ENCODE results near the gene WDTC1. TPM values are rescaled to one million over a fixed set of nuclear protein-coding genes. Genes with fewer than 3 reads are reported as not detected.

WDTC1 gene
- total RNA-seq, 5 donors from 2014 or later (not counting 1 experiment from before 2014, with no cell fraction given): 39.4 to 55.9 (median 50.7) TPM

- POLR2A ChIA-PET: interaction anchor here in 1 of 2 donors (0.7 kb wide), 1 partner anchor 8 kb away, joined by 3 read pairs; no protein-coding TSS in a partner anchor
- H3K36me3 ChIP-seq (ENCODE audit: control insufficient read depth in 2 of 2, extremely low read depth in 1 of 2, insufficient read depth in 1 of 2, low read length in 1 of 2): peaks cover 12 to 71% of the 10 kb centered on the region in 2 donors
- ATAC-seq (replicated peaks in 1 of 4) (no peak), DNase-seq (no peak)
- no peaks in the 10 kb centered on the region for H3K4me1 ChIP-seq (ENCODE audit: control insufficient read depth in 1 of 2, extremely low read depth in 1 of 2, insufficient read depth in 2 of 2, low read length in 2 of 2)
- 95% methylated on average over 7 of the region's 8 CpGs for WGBS (ENCODE audit: insufficient coverage)
- no peaks in the 10 kb centered on the region for H3K9me3 Mint-ChIP-seq
- H3K9me3 ChIP-seq: no peaks in the 10 kb centered on the region
- H3K4me1 Mint-ChIP-seq: no peaks in the 10 kb centered on the region
- no peaks in the 10 kb centered on the region for H3K27me3 ChIP-seq (replicated peaks in 1 of 2; ENCODE audit: control insufficient read depth in 2 of 2, extremely low read depth in 1 of 2, insufficient read depth in 2 of 2, low read length in 1 of 2)
- no peaks in the 10 kb centered on the region for H3K27me3 Mint-ChIP-seq
- CTCF ChIA-PET: interaction anchor here (0.6 to 1.6 kb wide), 6 partner anchors 13 to 310 kb away, joined by 3 to 9 read pairs (median 4); partner anchors contain the start of gene AHDC1 (in 1 of the 2)
- H3K27ac ChIP-seq (ENCODE audit: low read length): no peak overlapping the region
- peaks cover 41% of the 10 kb centered on the region for H3K36me3 Mint-ChIP-seq
- no peak overlapping the region for H3K27ac Mint-ChIP-seq
- no peak overlapping the region for H3K4me3 ChIP-seq (ENCODE audit: control insufficient read depth in 1 of 2, extremely low read depth in 1 of 2, low read length in 1 of 2)
- H3K4me3 Mint-ChIP-seq: no peak overlapping the region
Measured at GRCh38 chr1:27293915-27294314, 59.5 kb downstream of the WDTC1 start.

GRCh38 chr1:27296773-27297291, 62.4 kb downstream of the WDTC1 start:
- no peak overlapping the region for H3K4me3 ChIP-seq (ENCODE audit: control insufficient read depth in 1 of 2, extremely low read depth in 1 of 2, low read length in 1 of 2)
- H3K9me3 Mint-ChIP-seq: no peaks in the 10 kb centered on the region
- WGBS (ENCODE audit: insufficient coverage): 60% methylated on average over 2 of the region's 10 CpGs
- H3K4me1 Mint-ChIP-seq: peaks cover 0 to 5% (median 2%) of the 10 kb centered on the region in 3 donors
- H3K27me3 Mint-ChIP-seq: no peaks in the 10 kb centered on the region
- POLR2A ChIA-PET: no interaction called here
- DNase-seq (peak in 34 of 35 experiments; percentile 20 to 76 (median 58)), ATAC-seq (replicated peaks in 1 of 4) (peak; percentile 56 to 68 (median 59))
- H3K36me3 ChIP-seq (ENCODE audit: control insufficient read depth in 2 of 2, extremely low read depth in 1 of 2, insufficient read depth in 1 of 2, low read length in 1 of 2): peaks cover 14 to 77% of the 10 kb centered on the region in 2 donors
- H3K36me3 Mint-ChIP-seq: peaks cover 35% of the 10 kb centered on the region
- H3K27me3 ChIP-seq (replicated peaks in 1 of 2; ENCODE audit: control insufficient read depth in 2 of 2, extremely low read depth in 1 of 2, insufficient read depth in 2 of 2, low read length in 1 of 2): no peaks in the 10 kb centered on the region
- no peak overlapping the region for H3K27ac ChIP-seq (ENCODE audit: low read length)
- H3K9me3 ChIP-seq: no peaks in the 10 kb centered on the region
- peaks cover 0 to 8% of the 10 kb centered on the region in 2 experiments for H3K4me1 ChIP-seq (ENCODE audit: control insufficient read depth in 1 of 2, extremely low read depth in 1 of 2, insufficient read depth in 2 of 2, low read length in 2 of 2)
- H3K4me3 Mint-ChIP-seq: no peak overlapping the region
- no peak overlapping the region for H3K27ac Mint-ChIP-seq
- CTCF ChIA-PET: interaction anchor here (0.5 to 7.8 kb wide), 17 partner anchors 9 to 429 kb away, joined by 3 to 44 read pairs (median 4); partner anchors contain the start of genes AHDC1 (in 1 of the 2), FAM76A (in 1 of the 2) and WASF2 (in 1 of the 2)

GRCh38 chr1:27297903-27298302, 63.5 kb downstream of the WDTC1 start:
- no peaks in the 10 kb centered on the region for H3K27me3 ChIP-seq (replicated peaks in 1 of 2; ENCODE audit: control insufficient read depth in 2 of 2, extremely low read depth in 1 of 2, insufficient read depth in 2 of 2, low read length in 1 of 2)
- H3K9me3 Mint-ChIP-seq: no peaks in the 10 kb centered on the region
- ChIA-PET POLR2A (interaction anchor here in 1 of 2 donors (0.5 kb wide), 1 partner anchor 96 kb away, joined by 9 read pairs; no protein-coding TSS in a partner anchor), CTCF (interaction anchor here (0.5 to 7.8 kb wide), 9 partner anchors 10 to 1268 kb away, joined by 3 to 44 read pairs (median 6); partner anchors contain the start of gene WASF2 (in 1 of the 2))
- no peak overlapping the region for H3K4me3 Mint-ChIP-seq
- ATAC-seq (replicated peaks in 1 of 4) (no peak), DNase-seq (no peak)
- no peak overlapping the region for H3K27ac ChIP-seq (ENCODE audit: low read length)
- no peak overlapping the region for H3K4me3 ChIP-seq (ENCODE audit: control insufficient read depth in 1 of 2, extremely low read depth in 1 of 2, low read length in 1 of 2)
- H3K36me3 ChIP-seq (ENCODE audit: control insufficient read depth in 2 of 2, extremely low read depth in 1 of 2, insufficient read depth in 1 of 2, low read length in 1 of 2): peaks cover 14 to 83% of the 10 kb centered on the region in 2 donors
- no peaks in the 10 kb centered on the region for H3K9me3 ChIP-seq
- H3K4me1 Mint-ChIP-seq: peaks cover 0 to 5% (median 2%) of the 10 kb centered on the region in 3 donors
- WGBS (ENCODE audit: insufficient coverage): 97% methylated on average over 3 of the region's 3 CpGs
- peaks cover 0 to 8% of the 10 kb centered on the region in 2 experiments for H3K4me1 ChIP-seq (ENCODE audit: control insufficient read depth in 1 of 2, extremely low read depth in 1 of 2, insufficient read depth in 2 of 2, low read length in 2 of 2)
- H3K27ac Mint-ChIP-seq: no peak overlapping the region
- no peaks in the 10 kb centered on the region for H3K27me3 Mint-ChIP-seq
- H3K36me3 Mint-ChIP-seq: peaks cover 33% of the 10 kb centered on the region

DNA sequence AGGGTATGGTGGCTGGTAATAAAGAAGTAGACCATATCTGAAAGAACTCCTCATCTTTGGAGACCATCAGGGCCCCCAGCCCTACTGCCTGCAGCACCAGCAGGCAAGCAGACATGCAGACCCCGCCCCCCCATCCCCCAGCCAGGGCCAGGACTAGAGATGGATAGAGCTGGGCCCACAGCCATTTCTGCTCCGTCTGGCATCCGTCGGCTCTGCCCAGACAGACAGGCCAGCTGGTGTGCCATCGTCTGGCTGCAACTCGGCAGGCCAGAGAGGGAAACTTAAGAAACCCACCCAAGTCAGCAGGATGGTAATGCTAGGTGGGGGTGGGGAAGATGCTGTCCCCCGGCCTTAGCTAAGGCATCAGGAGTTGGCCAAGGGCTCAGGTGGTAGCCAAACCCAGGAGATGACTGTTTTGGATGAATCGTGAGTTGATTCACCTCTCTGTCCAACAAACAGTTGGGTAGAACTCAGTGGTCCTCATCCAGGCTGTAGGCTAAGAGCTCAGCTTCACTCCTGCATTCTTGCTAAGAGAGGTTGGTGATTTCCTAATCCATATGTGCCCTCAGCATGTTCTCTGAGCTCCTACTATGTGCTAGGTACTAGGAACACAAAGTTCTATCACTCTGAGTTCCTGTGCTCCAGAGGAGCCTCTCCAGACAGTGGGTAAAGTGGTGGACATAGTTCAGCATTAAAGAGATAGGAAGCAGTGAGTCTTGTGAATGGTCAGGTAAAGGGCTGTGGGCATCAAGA, 64.4 kb downstream of the WDTC1 start:
- 40% methylated on average over 1 of the region's 8 CpGs for WGBS (ENCODE audit: insufficient coverage)

DNA sequence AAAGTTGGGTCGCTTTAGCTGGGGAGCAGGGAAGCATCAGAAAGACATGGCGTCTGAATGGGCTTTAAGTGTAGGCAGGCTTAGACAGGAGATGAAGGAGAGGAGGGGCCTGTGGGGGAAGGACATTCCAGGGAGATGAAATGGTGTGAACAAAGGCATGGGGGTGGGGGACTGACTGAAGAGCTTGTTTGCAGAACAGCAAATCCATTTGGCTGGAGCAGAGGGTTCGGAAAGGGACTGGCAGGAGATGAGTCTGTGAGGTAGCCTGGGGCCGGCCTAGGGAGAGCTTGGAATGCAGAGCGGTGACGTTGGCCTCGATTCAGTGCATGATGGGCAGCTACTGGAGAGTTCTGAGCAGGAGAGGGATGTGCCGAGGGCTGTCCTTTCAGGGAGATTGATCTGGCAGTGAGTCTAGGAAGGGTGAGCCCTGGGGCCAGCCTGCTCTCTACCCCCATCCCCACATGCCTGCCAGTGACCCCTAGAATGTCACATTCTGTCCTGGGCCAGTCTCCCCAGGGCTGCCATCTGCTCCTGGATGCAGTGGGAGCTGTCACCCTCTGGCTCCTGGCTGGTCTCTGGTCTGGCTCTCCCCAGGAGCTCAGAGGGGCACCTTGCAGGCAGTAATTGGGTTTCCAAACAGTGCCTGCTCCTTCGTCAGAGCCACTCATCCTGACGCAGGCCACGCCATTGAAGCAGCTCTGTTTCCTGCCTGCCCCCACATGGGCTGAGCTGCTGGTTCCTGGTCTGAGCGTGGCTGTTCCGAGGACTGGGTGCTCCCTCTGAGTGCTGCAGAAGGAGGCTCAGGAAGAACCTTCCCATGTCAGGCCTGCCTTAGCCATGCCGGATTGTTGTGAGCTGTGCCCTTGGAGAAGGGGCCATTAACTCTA, 65.2 kb downstream of the WDTC1 start:
- Mint-ChIP-seq H3K9me3 (no peaks in the 10 kb centered on the region), H3K4me1 (peaks cover 0 to 5% (median 2%) of the 10 kb centered on the region in 3 donors), H3K4me3 (no peak overlapping the region), H3K36me3 (peaks cover 41% of the 10 kb centered on the region), H3K27me3 (no peaks in the 10 kb centered on the region), H3K27ac (no peak overlapping the region)
- POLR2A ChIA-PET: interaction anchor here in 1 of 2 donors (0.6 kb wide), 1 partner anchor 321 kb away, joined by 19 read pairs; no protein-coding TSS in a partner anchor
- Histone ChIP-seq H3K27me3 (replicated peaks in 1 of 2; ENCODE audit: control insufficient read depth in 2 of 2, extremely low read depth in 1 of 2, insufficient read depth in 2 of 2, low read length in 1 of 2) (no peaks in the 10 kb centered on the region), H3K36me3 (ENCODE audit: control insufficient read depth in 2 of 2, extremely low read depth in 1 of 2, insufficient read depth in 1 of 2, low read length in 1 of 2) (peaks cover 22 to 85% of the 10 kb centered on the region in 2 donors), H3K9me3 (no peaks in the 10 kb centered on the region), H3K27ac (ENCODE audit: low read length) (no peak overlapping the region), H3K4me1 (ENCODE audit: control insufficient read depth in 1 of 2, extremely low read depth in 1 of 2, insufficient read depth in 2 of 2, low read length in 2 of 2) (peaks cover 0 to 8% of the 10 kb centered on the region in 2 experiments), H3K4me3 (ENCODE audit: control insufficient read depth in 1 of 2, extremely low read depth in 1 of 2, low read length in 1 of 2) (no peak overlapping the region)
- CTCF ChIA-PET: interaction anchor here (0.6 to 7.8 kb wide), 17 partner anchors 9 to 682 kb away, joined by 3 to 44 read pairs (median 4); partner anchors contain the start of gene MAP3K6 (in 1 of the 2)
- DNase-seq (no peak), ATAC-seq (replicated peaks in 1 of 4) (no peak)
- 92% methylated on average over 10 of the region's 14 CpGs for WGBS (ENCODE audit: insufficient coverage)

More for the DNA sequence above, 64.4 kb downstream of the WDTC1 start:
- H3K9me3 ChIP-seq: no peaks in the 10 kb centered on the region
- no peaks in the 10 kb centered on the region for H3K27me3 ChIP-seq (replicated peaks in 1 of 2; ENCODE audit: control insufficient read depth in 2 of 2, extremely low read depth in 1 of 2, insufficient read depth in 2 of 2, low read length in 1 of 2)
- H3K36me3 ChIP-seq (ENCODE audit: control insufficient read depth in 2 of 2, extremely low read depth in 1 of 2, insufficient read depth in 1 of 2, low read length in 1 of 2): peaks cover 17 to 85% of the 10 kb centered on the region in 2 donors
- peaks cover 0 to 5% (median 2%) of the 10 kb centered on the region in 3 donors for H3K4me1 Mint-ChIP-seq
- CTCF ChIA-PET: interaction anchor here (0.5 to 7.8 kb wide), 15 partner anchors 9 to 285 kb away, joined by 3 to 44 read pairs (median 3); no protein-coding TSS in a partner anchor
- H3K36me3 Mint-ChIP-seq: peaks cover 36% of the 10 kb centered on the region
- no peak overlapping the region for H3K4me3 ChIP-seq (ENCODE audit: control insufficient read depth in 1 of 2, extremely low read depth in 1 of 2, low read length in 1 of 2)
- POLR2A ChIA-PET: no interaction called here
- H3K27ac Mint-ChIP-seq: no peak overlapping the region
- no peak overlapping the region for H3K27ac ChIP-seq (ENCODE audit: low read length)
- no peak overlapping the region for H3K4me3 Mint-ChIP-seq
- DNase-seq: no peak
- no peaks in the 10 kb centered on the region for H3K9me3 Mint-ChIP-seq
- peaks cover 0 to 8% of the 10 kb centered on the region in 2 experiments for H3K4me1 ChIP-seq (ENCODE audit: control insufficient read depth in 1 of 2, extremely low read depth in 1 of 2, insufficient read depth in 2 of 2, low read length in 2 of 2)
- no peak for ATAC-seq (replicated peaks in 1 of 4)
- H3K27me3 Mint-ChIP-seq: no peaks in the 10 kb centered on the region

Data from T-cell (primary cell).